Measurements from ENCODE around the gene DEAF1. TPM values are rescaled to one million over a fixed set of nuclear protein-coding genes. Genes with fewer than 3 reads are reported as not detected.

DEAF1 gene
- total RNA-seq, 1 experiment from 2014 or later = 33.9 TPM

DNA sequence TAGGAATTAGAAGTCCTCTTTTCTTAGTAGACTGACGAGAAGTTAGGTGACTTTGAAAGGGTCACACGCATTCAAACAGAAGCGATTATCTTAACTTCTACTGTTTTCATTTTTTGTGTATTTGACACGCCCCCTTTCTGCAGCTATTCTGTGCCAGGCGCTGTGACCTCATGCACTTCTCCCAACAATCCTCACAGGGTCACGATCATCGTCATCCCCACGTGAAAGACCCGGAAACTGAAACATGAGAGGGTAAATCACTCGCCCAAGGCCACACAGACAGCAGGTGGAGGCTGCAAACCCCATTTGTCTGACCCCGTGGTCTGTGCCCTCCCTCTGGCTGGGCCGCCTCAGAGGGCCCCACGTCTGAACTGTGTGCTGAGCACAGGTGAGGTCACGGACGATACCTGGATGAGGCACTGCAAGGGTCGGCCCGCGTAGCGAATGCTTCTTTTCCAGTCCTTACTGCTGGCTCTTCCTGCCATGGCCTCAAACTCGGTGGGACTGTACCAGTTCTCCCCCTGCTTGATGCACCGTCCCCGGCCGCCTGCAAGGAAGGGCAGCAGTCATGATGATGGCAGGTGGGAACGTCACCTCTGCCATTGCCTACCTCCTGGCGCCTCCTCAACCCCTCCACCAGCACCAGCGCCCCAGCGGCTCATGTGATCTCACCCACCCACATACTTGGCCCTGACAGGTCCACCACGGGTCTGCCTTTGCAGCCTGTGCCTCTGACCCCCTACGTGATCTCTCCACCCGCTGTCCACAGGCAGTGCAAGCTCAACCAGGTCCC lies 8.4 kb downstream of the DEAF1 start:
- ATAC-seq = no peak
- ChIA-PET POLR2A (no interaction called here), CTCF (no interaction called here), RAD21 (ENCODE audit: low non-redundant PET in 1 of 2, low total read pairs in 2 of 2, uncharacterized antibody in 2 of 2, unreplicated experiment in 2 of 2) (no interaction called here)
- Histone ChIP-seq H3K9ac (ENCODE audit: low read length) (no peak overlapping the region), H3K4me1 (ENCODE audit: control insufficient read depth in 1 of 2, insufficient read depth in 2 of 2, low read length in 2 of 2) (no peaks in the 10 kb centered on the region), H3K27ac (ENCODE audit: low read depth, low read length) (no peak overlapping the region; the same call in 1 of the 2 replicates), H3K4me2 (ENCODE audit: low read length) (no peak overlapping the region), H2AFZ (ENCODE audit: low read depth, low read length, poor library complexity, severe bottlenecking) (no peak overlapping the region), H3K79me2 (ENCODE audit: insufficient read depth, low read length) (peaks cover 2% of the 10 kb centered on the region; the same call in 1 of the 2 replicates), H4K20me1 (ENCODE audit: insufficient read depth) (no peaks in the 10 kb centered on the region), H3K4me3 (replicated peaks in 1 of 2; ENCODE audit: low read depth in 1 of 2, low read length in 2 of 2) (no peak overlapping the region), H3K36me3 (ENCODE audit: control insufficient read depth in 1 of 2, insufficient read depth in 2 of 2, low read length in 2 of 2) (peaks cover 17 to 29% of the 10 kb centered on the region in 2 experiments), H3K9me3 (ENCODE audit: control insufficient read depth in 1 of 2, insufficient read depth in 1 of 2, low read depth in 1 of 2, low read length in 2 of 2) (no peaks in the 10 kb centered on the region), H3K27me3 (ENCODE audit: insufficient read depth, low read length) (no peaks in the 10 kb centered on the region), H3K9me2 (ENCODE audit: insufficient read depth) (no peaks in the 10 kb centered on the region)
- DNase-seq (ENCODE audit: low read depth, low spot score) = no peak
- BruUV-seq (replicated peaks) = no TSS peak
- no peak for TF ChIP-seq EZH2 (IDR thresholded peaks at IDR 0.05)
- no peak for TF ChIP-seq JUND (IDR thresholded peaks at IDR 0.05)
- TF ChIP-seq, protein P1, sequence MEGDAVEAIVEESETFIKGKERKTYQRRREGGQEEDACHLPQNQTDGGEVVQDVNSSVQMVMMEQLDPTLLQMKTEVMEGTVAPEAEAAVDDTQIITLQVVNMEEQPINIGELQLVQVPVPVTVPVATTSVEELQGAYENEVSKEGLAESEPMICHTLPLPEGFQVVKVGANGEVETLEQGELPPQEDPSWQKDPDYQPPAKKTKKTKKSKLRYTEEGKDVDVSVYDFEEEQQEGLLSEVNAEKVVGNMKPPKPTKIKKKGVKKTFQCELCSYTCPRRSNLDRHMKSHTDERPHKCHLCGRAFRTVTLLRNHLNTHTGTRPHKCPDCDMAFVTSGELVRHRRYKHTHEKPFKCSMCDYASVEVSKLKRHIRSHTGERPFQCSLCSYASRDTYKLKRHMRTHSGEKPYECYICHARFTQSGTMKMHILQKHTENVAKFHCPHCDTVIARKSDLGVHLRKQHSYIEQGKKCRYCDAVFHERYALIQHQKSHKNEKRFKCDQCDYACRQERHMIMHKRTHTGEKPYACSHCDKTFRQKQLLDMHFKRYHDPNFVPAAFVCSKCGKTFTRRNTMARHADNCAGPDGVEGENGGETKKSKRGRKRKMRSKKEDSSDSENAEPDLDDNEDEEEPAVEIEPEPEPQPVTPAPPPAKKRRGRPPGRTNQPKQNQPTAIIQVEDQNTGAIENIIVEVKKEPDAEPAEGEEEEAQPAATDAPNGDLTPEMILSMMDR (IDR thresholded peaks at IDR 0.05 in 2 of 3, conservative IDR thresholded peaks at IDR 0.05 in 1 of 3; ENCODE audit: borderline replicate concordance in 1 of 3, insufficient read depth in 1 of 3, low read depth in 2 of 3, low read length in 2 of 3) = no peak
- TF ChIP-seq EZH2phosphoT487 (IDR thresholded peaks at IDR 0.05; ENCODE audit: borderline replicate concordance) = no peak
- TF ChIP-seq, protein P2, sequence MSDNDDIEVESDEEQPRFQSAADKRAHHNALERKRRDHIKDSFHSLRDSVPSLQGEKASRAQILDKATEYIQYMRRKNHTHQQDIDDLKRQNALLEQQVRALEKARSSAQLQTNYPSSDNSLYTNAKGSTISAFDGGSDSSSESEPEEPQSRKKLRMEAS (IDR thresholded peaks at IDR 0.05) = no peak
- no peak for TF ChIP-seq ZFX (IDR thresholded peaks at IDR 0.05)
- TF ChIP-seq SP1 (IDR thresholded peaks at IDR 0.05; ENCODE audit: low read depth) = no peak
- TF ChIP-seq, protein P3, sequence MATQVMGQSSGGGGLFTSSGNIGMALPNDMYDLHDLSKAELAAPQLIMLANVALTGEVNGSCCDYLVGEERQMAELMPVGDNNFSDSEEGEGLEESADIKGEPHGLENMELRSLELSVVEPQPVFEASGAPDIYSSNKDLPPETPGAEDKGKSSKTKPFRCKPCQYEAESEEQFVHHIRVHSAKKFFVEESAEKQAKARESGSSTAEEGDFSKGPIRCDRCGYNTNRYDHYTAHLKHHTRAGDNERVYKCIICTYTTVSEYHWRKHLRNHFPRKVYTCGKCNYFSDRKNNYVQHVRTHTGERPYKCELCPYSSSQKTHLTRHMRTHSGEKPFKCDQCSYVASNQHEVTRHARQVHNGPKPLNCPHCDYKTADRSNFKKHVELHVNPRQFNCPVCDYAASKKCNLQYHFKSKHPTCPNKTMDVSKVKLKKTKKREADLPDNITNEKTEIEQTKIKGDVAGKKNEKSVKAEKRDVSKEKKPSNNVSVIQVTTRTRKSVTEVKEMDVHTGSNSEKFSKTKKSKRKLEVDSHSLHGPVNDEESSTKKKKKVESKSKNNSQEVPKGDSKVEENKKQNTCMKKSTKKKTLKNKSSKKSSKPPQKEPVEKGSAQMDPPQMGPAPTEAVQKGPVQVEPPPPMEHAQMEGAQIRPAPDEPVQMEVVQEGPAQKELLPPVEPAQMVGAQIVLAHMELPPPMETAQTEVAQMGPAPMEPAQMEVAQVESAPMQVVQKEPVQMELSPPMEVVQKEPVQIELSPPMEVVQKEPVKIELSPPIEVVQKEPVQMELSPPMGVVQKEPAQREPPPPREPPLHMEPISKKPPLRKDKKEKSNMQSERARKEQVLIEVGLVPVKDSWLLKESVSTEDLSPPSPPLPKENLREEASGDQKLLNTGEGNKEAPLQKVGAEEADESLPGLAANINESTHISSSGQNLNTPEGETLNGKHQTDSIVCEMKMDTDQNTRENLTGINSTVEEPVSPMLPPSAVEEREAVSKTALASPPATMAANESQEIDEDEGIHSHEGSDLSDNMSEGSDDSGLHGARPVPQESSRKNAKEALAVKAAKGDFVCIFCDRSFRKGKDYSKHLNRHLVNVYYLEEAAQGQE (IDR thresholded peaks at IDR 0.05; ENCODE audit: low read depth) = no peak
- no peak for TF ChIP-seq CEBPB (IDR thresholded peaks at IDR 0.05; ENCODE audit: low read depth)
- no peak for TF ChIP-seq YY1 (IDR thresholded peaks at IDR 0.05; ENCODE audit: extremely low read depth, insufficient replicate concordance, low read depth, low read length)
- no peak for TF ChIP-seq ZNF274 (IDR thresholded peaks at IDR 0.05; ENCODE audit: low read depth, low read length)
- TF ChIP-seq EGR1 (IDR thresholded peaks at IDR 0.05; ENCODE audit: low read depth) = no peak
- TF ChIP-seq POLR2AphosphoS5 (IDR thresholded peaks at IDR 0.05; ENCODE audit: low read depth, low read length) = no peak
- TF ChIP-seq, protein P4, sequence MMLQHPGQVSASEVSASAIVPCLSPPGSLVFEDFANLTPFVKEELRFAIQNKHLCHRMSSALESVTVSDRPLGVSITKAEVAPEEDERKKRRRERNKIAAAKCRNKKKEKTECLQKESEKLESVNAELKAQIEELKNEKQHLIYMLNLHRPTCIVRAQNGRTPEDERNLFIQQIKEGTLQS (IDR thresholded peaks at IDR 0.05) = no peak
- intact Hi-C loops (cut with micrococcal nuclease) = no loop called here

Data from HCT116 (cell line).